GM12872 (cell line): Measurements from ENCODE around the gene GFI1.

ENCODE experiments used
- CTCF ChIP-seq: IDR thresholded peaks from 3 replicates; pipeline ENCODE4 v1.5.1; 2011; ENCODE audit warnings: low read depth, mild to moderate bottlenecking, low read length, moderate library complexity; ENCODE audit not compliant: insufficient read depth

The GFI1 gene

GRCh38 chr1:92505015-92505692 lies 18.4 kb upstream of the GFI1 start:
- no peak for TF ChIP-seq CTCF

- no peak for TF ChIP-seq CTCF
Measured at GRCh38 chr1:92504291-92505014, 17.7 kb upstream of the GFI1 start.

GRCh38 chr1:92503926-92504285 lies 17.2 kb upstream of the GFI1 start:
- TF ChIP-seq CTCF = no peak

- no peak for TF ChIP-seq CTCF
Measured at GRCh38 chr1:92503043-92503925, 16.6 kb upstream of the GFI1 start.

GRCh38 chr1:92502247-92502646 lies 15.5 kb upstream of the GFI1 start:
- no peak for TF ChIP-seq CTCF

GRCh38 chr1:92500552-92500951 lies 13.8 kb upstream of the GFI1 start:
- no peak for TF ChIP-seq CTCF

GRCh38 chr1:92495392-92496063 lies 8.8 kb upstream of the GFI1 start:
- no peak for TF ChIP-seq CTCF
